Spinal cord (tissue), 10 donors: ENCODE results near the gene SLC37A3. TPM values are rescaled to one million over a fixed set of nuclear protein-coding genes. Genes with fewer than 3 reads are reported as not detected.

ENCODE experiments used
- DNase-seq, 6 donors: peaks; one replicate each; pipeline versions ENCODE4 v3.0.0 to v3.0.0-alpha.2; 2013 to 2015; ENCODE audit warnings: low spot score in 6 of 6, low read depth in 4 of 6
- H3K27ac ChIP-seq: one replicate; pipeline ENCODE4 v1.5.1; 2013; ENCODE audit warnings: low read depth, low read length, control low read depth
- H3K27me3 ChIP-seq: one replicate; pipeline ENCODE4 v1.6.1; 2013; ENCODE audit warnings: low read length; ENCODE audit not compliant: control insufficient read depth, insufficient read depth
- H3K36me3 ChIP-seq: one replicate; pipeline ENCODE4 v1.6.1; 2013; ENCODE audit warnings: low read length; ENCODE audit not compliant: control insufficient read depth, insufficient read depth
- H3K4me1 ChIP-seq: one replicate; pipeline ENCODE4 v1.6.1; 2013; ENCODE audit warnings: low read length; ENCODE audit not compliant: control insufficient read depth, insufficient read depth
- H3K4me3 ChIP-seq: one replicate; pipeline ENCODE4 v1.5.1; 2013; ENCODE audit warnings: low read depth, low read length, control low read depth
- H3K9me3 ChIP-seq: one replicate; pipeline ENCODE4 v1.6.1; 2013; ENCODE audit warnings: low read length; ENCODE audit not compliant: control insufficient read depth, insufficient read depth
- WGBS: methylation state at CpG from one replicate; pipeline ENCODE4 v1.1.5; 2013; ENCODE audit warnings: missing lambda C conversion rate; ENCODE audit not compliant: insufficient coverage; 5-methylcytosine and 5-hydroxymethylcytosine counted together
- polyA plus RNA-seq, 2 donors: library from polyadenylated mRNA; unstranded; fragments of 120-200 nt; gene quantifications; one replicate each; pipeline ENCODE4 v1.2.1, GENCODE V29; 2013; ENCODE audit not compliant: insufficient read length in 2 of 2
- total RNA-seq, 2 donors: library from RNA; depleted of rRNA in 1 of 2; stranded (reverse); fragments of 120-200 nt in 1 of 2; fragments of >200 nt in 1 of 2; gene quantifications; one replicate each; pipeline versions ENCODE4 v1.2.3 to v1.2.4, GENCODE V29; 2013 to 2014
- donor health status: healthy.

Gene SLC37A3
- total and polyA plus RNA-seq, 4 donors = 43.7 to 75.9 (median 51.2) TPM

DNA sequence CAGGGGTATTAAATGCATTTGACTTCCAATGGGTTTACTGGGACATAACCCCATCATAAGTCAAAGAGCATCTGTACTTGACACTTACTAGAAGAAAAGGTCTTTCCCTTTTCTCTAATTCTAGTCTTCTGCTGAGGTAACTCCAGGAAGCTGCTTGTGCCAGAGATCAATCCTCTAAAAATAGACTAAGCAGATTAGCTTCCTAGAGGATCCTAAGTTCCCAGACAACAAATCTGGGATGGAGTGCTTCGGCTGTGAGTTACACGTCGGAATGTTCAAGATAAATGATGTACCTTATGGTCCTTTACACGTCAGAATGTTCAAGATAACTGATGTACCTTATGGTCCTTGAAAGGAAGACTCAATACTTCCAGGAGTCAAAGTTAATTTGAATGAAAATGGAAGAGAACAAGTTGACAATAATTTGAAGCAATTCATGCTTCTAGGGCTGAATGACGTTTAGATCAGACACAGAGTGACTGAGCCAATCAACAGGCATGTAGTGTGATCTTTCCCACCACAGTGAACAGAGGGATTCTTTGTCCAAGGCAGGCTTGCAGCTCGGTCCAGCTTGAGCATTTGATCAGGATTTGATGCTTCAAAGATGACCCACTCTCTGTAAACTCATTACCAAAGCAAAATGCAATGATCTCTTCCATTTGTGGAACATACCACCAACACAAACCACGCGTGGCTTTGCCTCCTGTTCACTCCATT is 63.8 kb downstream of the SLC37A3 start:
- H3K27me3 ChIP-seq = no peaks in the 10 kb centered on the region
- H3K9me3 ChIP-seq = no peaks in the 10 kb centered on the region
- H3K4me1 ChIP-seq = peaks cover 15% of the 10 kb centered on the region
- WGBS = 40% methylated on average over 6 of the region's 8 CpGs
- no peak overlapping the region for H3K27ac ChIP-seq
- DNase-seq = peak in 1 of 6 donors; percentile 32
- no peak overlapping the region for H3K4me3 ChIP-seq
- H3K36me3 ChIP-seq = peaks cover 18% of the 10 kb centered on the region

DNA sequence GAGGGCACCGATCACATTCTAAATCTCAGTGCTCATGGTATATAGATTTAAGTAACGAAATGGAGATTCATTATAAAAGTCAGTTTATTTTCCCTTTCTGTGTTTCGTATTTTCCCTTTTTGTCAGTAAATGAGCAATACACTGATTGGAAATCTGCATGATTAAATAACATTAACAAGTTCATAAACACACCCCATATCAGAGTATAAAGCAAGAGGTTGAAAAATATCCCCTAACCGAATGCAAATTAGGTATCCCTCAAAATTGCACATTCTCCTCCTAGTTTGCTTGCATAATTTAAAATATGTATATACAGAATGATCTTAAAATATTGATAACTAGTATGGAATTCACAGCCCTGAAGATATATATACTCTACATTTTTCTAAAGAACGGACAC is 64.6 kb downstream of the SLC37A3 start:
- H3K4me3 ChIP-seq = no peak overlapping the region
- H3K4me1 ChIP-seq = peaks cover 15% of the 10 kb centered on the region
- H3K27me3 ChIP-seq = no peaks in the 10 kb centered on the region
- no peak for DNase-seq
- no CpG with 5 or more reads among the region's 5 CpGs for WGBS
- no peak overlapping the region for H3K27ac ChIP-seq
- H3K9me3 ChIP-seq = no peaks in the 10 kb centered on the region
- H3K36me3 ChIP-seq = peaks cover 14% of the 10 kb centered on the region

GRCh38 chr7:140333223-140333622 is 65.1 kb downstream of the SLC37A3 start:
- Histone ChIP-seq H3K4me3 (no peak overlapping the region), H3K4me1 (peaks cover 15% of the 10 kb centered on the region), H3K27me3 (no peaks in the 10 kb centered on the region), H3K27ac (no peak overlapping the region), H3K9me3 (no peaks in the 10 kb centered on the region), H3K36me3 (peaks cover 14% of the 10 kb centered on the region)
- 53% methylated on average over 9 of the region's 10 CpGs for WGBS
- DNase-seq = no peak

DNA sequence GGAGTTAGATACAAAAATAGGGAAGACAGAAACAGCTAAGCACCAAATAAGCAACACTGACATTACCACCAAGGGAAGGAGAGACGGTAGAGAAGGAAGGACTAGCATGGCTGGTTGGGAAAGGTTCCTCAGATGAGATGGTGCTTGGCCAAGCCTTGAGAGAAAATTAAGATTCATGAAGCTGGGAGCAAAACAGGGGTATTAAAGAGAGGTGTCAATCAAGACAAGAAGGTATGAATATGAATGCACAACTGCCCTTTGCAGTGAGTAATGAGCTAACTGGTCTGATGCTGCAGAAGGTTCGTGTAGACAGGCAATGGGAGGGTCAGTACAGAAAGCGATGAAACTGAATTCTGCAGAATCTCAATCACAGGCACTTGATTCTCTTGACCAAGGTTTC is 67.7 kb downstream of the SLC37A3 start:
- Histone ChIP-seq H3K27ac (no peak overlapping the region), H3K4me3 (no peak overlapping the region), H3K36me3 (peaks cover 7% of the 10 kb centered on the region), H3K27me3 (no peaks in the 10 kb centered on the region), H3K9me3 (no peaks in the 10 kb centered on the region), H3K4me1 (peaks cover 21% of the 10 kb centered on the region)
- WGBS = 83% methylated on average over 3 of the region's 3 CpGs
- no peak for DNase-seq

GRCh38 chr7:140330128-140330527 is 68.2 kb downstream of the SLC37A3 start:
- 23% methylated on average over 12 of the region's 13 CpGs for WGBS
- DNase-seq = peak in 2 of 6 donors; percentile 60 to 67
- Histone ChIP-seq H3K27ac (no peak overlapping the region), H3K4me3 (no peak overlapping the region), H3K36me3 (peaks cover 7% of the 10 kb centered on the region), H3K27me3 (no peaks in the 10 kb centered on the region), H3K4me1 (peaks cover 21% of the 10 kb centered on the region), H3K9me3 (no peaks in the 10 kb centered on the region)

- Histone ChIP-seq H3K4me3 (no peak overlapping the region), H3K9me3 (no peaks in the 10 kb centered on the region), H3K27ac (no peak overlapping the region), H3K36me3 (no peaks in the 10 kb centered on the region), H3K27me3 (no peaks in the 10 kb centered on the region), H3K4me1 (peaks cover 20% of the 10 kb centered on the region)
- 60% methylated on average over 2 of the region's 7 CpGs for WGBS
- no peak for DNase-seq
These were observed 71.1 kb downstream of the SLC37A3 start for GRCh38 chr7:140327261-140327661.

DNA sequence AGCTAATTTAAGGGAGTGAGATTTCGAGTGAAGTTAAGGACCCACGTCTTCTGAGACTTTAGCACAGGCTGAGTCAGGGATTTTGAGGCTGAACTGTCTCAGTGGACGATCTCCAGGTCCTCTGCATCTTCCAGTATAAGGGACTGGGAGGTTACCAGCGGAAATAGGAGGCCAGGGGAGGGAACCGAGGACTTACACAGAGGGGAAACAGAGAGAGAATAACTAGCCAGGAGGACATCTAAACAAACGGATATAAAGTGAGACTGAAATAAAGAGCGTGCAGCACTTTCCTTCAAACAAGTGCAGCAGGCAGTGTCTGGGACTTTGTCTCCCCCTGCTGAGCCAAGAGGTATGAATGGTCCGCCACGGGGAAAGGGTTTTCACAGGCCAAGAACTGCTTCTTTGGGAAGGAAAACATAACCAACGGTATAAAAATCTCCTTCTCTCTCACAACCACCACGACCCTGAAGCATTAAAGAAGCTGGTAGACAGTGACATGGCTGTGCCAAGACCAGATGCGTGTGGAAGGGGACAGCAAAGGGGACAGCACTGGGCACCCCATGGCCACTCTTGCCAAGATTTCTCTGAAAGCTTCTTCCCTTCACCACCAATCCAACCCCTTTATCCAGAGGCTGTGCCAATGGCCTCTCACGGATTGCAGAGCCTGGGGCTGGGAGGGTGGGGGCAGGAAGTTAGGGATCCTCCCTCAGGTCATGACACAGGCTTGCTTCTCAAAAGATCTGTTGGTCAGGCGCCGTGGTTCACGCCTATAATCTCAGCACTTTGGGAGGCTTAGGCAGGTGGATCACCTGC is 72.0 kb downstream of the SLC37A3 start:
- Histone ChIP-seq H3K27me3 (no peaks in the 10 kb centered on the region), H3K4me3 (peak overlapping the region; percentile 14), H3K27ac (no peak overlapping the region), H3K36me3 (no peaks in the 10 kb centered on the region), H3K9me3 (no peaks in the 10 kb centered on the region), H3K4me1 (peaks cover 20% of the 10 kb centered on the region)
- DNase-seq = peak in 4 of 6 donors; percentile 61 to 88 (median 75)
- WGBS = 45% methylated on average over 10 of the region's 16 CpGs

- Histone ChIP-seq H3K4me3 (no peak overlapping the region), H3K9me3 (no peaks in the 10 kb centered on the region), H3K4me1 (peaks cover 20% of the 10 kb centered on the region), H3K27ac (no peak overlapping the region), H3K36me3 (no peaks in the 10 kb centered on the region), H3K27me3 (no peaks in the 10 kb centered on the region)
- DNase-seq = no peak
- 70% methylated on average over 6 of the region's 8 CpGs for WGBS
These were observed 72.7 kb downstream of the SLC37A3 start for GRCh38 chr7:140325600-140325999.

DNA sequence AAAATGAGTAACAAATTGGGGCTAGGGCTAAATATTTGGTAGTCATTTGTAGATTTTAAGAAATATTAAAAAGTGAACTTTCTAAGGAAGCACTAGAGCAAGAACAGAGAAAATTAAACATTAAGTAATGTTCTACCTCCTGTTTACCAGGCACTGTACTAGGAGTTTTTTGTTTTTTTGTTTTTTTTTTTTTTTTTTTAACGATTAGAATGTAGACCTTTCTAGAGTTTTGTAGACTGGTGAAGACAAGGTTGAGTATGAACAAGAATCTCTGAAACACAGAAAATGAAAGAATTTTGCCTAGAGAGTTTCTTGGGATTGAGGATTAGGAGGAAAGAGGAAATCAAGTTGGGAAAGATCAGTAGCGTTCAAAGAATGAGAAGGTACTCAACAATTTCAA is 73.6 kb downstream of the SLC37A3 start:
- H3K4me3 ChIP-seq = no peak overlapping the region
- no peaks in the 10 kb centered on the region for H3K27me3 ChIP-seq
- DNase-seq = no peak
- peaks cover 1% of the 10 kb centered on the region for H3K9me3 ChIP-seq
- WGBS = 100% methylated on average over 1 of the region's 2 CpGs
- H3K27ac ChIP-seq = no peak overlapping the region
- H3K36me3 ChIP-seq = no peaks in the 10 kb centered on the region
- H3K4me1 ChIP-seq = peaks cover 12% of the 10 kb centered on the region
